ENCODE data around the gene CCT3.

DNA sequence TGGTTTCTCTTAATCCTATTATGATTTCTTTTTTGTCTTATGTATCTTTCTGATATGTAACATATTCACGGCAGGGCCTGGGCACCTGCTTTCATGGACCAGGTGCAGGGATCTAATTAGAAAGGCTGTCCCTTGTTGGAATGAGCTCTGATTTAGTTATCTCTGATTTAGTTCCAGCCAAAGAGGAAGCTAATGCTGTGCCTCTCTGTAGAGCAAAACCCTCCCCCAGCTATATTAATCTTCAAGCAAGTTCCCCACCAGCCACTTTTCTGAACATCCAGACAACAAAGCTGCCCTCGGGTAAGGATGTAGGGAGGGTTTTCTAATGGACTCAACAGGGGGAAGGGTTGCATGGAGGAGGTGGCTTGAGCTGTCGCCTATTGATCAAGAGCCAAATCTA, 6.3 kb upstream of the CCT3 start:
- TF ChIP-seq CTCF (IDR thresholded peaks at IDR 0.05) (no peak), POLR2AphosphoS5 (IDR thresholded peaks at IDR 0.05; ENCODE audit: insufficient read depth in 1 of 2, low read depth in 1 of 2) (no peak)

Measured in vagina (tissue), 2 donors.